Measurements from ENCODE around the gene GNPNAT1.
"Not testable (repeated sequence)": the region's sequence is repeated elsewhere in the genome, so short reads cannot be mapped to it uniquely, and the experiment has no call there.

DNA sequence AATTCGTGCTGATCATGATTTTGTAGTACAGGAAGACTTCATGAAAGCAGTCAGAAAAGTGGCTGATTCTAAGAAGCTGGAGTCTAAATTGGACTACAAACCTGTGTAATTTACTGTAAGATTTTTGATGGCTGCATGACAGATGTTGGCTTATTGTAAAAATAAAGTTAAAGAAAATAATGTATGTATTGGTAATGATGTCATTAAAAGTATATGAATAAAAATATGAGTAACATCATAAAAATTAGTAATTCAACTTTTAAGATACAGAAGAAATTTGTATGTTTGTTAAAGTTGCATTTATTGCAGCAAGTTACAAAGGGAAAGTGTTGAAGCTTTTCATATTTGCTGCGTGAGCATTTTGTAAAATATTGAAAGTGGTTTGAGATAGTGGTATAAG lies 63.9 kb downstream of the GNPNAT1 start:
- TF ChIP-seq, protein P1, sequence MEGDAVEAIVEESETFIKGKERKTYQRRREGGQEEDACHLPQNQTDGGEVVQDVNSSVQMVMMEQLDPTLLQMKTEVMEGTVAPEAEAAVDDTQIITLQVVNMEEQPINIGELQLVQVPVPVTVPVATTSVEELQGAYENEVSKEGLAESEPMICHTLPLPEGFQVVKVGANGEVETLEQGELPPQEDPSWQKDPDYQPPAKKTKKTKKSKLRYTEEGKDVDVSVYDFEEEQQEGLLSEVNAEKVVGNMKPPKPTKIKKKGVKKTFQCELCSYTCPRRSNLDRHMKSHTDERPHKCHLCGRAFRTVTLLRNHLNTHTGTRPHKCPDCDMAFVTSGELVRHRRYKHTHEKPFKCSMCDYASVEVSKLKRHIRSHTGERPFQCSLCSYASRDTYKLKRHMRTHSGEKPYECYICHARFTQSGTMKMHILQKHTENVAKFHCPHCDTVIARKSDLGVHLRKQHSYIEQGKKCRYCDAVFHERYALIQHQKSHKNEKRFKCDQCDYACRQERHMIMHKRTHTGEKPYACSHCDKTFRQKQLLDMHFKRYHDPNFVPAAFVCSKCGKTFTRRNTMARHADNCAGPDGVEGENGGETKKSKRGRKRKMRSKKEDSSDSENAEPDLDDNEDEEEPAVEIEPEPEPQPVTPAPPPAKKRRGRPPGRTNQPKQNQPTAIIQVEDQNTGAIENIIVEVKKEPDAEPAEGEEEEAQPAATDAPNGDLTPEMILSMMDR (IDR thresholded peaks at IDR 0.05), result not testable (repeated sequence)
- TF ChIP-seq POLR2A (IDR thresholded peaks at IDR 0.05), result not testable (repeated sequence)
